GM12874 (cell line): ENCODE results near the gene ASPN.

Experiments
- TF ChIP-seq, protein P1 (sequence below): IDR thresholded peaks from 2 replicates; pipeline ENCODE4 v1.5.1; 2011; ENCODE audit warnings: low read depth, mild to moderate bottlenecking, control low read depth, low read length, moderate library complexity; ENCODE audit not compliant: insufficient read depth

ASPN gene

DNA sequence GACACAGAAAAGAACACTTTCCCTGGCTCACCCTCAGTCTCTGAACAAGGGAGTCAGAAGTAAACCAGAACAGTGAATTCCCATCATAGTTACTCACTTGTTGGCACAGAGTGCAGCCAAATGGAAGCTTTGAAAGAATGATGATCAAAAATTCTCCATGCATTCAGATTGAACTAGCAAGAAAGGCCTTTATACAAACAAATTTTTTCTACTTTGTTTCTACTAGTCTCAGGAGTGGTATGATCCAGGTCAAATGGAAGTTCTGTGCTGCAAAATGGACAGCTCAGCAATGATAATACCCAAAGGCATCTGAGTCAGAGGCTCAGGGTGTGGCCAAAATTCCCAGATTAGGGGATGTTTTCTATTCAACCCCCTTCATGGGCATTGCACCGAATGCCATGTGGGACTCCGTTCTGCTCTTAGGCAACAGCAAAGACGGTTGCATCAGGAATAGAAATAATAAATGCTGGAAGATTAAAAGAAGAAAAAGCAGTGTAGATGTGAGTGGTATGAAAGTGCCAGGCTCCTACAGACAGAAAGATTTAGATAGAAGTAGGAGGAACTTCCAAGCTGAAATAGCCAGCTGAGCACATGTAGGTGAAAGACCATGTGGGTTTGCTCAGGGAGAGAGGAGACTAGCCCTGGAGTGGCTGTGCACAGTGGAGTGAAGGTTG, 24.0 kb upstream of the ASPN start:
- TF ChIP-seq, protein P1, sequence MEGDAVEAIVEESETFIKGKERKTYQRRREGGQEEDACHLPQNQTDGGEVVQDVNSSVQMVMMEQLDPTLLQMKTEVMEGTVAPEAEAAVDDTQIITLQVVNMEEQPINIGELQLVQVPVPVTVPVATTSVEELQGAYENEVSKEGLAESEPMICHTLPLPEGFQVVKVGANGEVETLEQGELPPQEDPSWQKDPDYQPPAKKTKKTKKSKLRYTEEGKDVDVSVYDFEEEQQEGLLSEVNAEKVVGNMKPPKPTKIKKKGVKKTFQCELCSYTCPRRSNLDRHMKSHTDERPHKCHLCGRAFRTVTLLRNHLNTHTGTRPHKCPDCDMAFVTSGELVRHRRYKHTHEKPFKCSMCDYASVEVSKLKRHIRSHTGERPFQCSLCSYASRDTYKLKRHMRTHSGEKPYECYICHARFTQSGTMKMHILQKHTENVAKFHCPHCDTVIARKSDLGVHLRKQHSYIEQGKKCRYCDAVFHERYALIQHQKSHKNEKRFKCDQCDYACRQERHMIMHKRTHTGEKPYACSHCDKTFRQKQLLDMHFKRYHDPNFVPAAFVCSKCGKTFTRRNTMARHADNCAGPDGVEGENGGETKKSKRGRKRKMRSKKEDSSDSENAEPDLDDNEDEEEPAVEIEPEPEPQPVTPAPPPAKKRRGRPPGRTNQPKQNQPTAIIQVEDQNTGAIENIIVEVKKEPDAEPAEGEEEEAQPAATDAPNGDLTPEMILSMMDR: no peak

DNA sequence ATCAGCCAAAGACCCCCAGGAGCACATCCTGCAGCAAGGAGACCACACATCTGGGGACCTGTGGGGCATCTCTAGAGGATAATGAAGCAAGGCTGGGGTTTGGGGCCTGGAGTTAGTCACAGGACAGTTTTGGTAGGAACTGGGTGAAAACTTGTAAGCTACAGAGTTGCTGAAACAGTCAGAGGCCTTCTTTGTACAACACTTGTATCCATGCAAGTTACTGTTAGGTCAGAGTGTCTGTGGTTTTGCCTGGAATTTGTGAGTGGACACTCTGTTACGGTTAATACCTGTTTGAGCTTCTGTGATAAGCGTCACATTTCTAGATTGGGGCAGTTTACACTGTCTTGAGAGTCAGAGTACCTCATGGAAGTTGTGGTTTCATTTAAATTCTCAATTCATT, 22.6 kb upstream of the ASPN start:
- TF ChIP-seq, protein P1: no peak

DNA sequence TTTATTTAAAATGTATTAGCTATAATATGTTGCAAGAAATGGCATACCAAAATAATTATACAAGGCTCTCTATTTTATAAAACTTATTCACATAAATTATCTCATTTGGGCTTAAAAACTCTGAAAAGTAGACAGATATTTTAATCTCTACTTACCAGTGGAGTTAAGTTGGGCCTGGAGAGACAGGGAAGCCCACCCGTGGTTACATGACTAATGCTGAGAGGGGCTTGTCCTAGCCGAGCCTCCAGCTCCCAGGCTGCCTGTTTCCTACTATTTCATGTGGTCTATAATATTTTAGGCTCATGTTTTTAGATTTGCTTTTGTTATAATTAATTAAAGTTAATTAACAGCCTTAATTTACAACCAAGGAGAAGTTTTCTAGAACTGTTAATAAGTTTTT, 20.9 kb upstream of the ASPN start:
- TF ChIP-seq, protein P1: no peak

DNA sequence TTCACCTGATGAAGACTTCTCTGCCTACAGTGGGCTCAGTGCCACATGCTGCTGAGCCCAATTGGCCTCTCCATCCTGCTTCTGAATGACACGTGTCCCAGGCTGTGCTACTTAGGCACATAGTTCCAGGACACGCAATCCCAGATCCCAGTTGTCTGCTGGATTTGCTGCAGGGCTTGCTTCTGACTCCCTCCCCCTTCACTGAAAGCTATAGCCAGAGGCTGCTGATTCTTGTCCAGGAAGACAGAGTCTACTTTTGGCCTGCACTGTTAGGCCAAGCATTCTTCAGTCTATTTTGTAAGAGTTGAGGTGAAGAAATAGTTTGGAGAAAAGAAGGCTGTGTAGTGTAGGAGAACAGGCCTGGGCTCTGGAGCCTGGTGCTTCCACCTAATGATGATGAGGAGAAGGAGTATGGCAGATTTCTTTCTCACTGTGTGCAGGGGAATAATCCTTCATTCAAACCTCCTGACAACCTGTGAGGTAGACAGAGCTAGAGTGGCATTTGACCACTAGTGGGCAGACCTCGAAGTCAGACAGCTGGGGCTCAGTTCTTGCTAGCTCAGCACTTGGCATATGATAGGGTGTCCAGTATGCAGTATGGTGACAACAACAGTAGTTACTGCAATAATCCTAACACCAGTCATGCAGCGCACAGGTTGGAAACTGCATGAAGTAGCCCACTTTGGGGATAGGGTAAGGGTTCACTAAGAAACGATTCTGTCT, 19.5 kb upstream of the ASPN start:
- TF ChIP-seq, protein P1: peak; percentile 71

DNA sequence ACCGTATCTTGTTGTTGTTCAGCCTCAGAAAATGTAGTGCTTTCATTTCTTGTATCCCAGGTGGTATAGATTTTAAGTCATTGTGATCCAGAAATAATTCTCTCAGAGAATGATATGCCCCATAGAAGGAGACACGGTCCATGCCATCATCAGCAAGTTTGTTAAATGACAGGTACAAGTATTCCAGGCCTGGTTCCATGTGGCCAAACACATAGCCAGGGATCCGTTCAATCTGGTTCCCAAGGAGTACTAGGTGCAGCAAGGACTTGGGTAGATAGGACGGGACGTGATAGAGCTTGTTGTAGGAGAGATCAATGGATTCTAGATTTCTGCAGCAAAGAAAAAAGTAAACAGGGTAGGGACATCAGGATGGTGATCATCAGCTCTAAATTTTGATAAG, 18.4 kb upstream of the ASPN start:
- TF ChIP-seq, protein P1: no peak

DNA sequence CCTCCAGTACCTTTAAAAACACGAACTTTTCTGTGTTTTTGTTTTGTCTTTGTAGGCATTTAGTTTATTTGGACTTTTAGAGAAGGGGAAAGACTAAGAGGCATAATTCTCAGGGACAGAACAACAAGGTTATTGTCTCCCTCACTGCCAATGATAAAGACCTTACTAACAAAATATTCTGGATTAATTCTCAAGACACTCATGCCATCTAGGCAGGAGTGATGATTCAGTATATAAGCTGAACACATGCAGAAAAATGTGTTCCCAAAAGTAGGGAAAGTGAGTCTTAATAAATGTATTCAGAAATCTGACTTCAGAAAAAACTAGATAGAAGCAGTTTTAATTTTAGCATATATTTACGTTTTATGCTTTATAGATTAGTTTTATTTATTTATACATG, 17.4 kb upstream of the ASPN start:
- TF ChIP-seq, protein P1: no peak

DNA sequence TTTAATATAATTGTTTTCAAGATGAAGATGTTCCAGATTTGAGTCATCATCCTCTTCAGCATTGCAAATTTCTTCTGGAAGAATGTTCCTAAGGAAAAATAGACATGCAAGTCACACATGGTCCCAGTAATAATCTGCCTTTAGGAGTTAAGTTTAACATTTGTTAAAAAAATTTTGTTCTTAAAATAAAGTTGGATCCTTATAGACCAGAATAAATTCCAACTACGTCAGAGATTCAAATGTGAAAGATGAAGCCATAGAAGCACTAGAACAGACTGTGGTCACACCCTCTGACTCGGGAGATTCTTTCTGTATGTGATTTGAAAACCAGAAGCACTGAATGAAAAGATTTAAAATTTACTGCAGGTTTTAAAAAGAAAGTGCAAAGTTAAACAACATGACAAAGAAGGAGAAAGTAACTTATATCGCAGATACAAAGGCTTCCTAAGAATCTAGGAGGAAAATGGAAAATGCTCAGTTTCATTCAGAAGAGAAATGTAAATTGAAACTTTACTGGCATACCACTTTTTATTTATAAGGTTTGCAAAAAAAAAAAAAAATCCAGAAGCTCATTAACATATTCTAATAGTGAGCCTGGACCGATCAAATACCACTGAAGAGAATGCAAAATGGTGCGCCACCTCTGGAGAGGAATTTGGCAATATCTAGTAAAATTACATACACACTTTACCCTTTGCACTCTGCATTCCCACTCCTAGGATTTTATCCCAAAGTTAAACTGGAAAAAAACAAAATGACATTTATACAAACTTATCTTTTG, 14.3 kb upstream of the ASPN start:
- TF ChIP-seq, protein P1: no peak
